Stimulated activated CD8-positive, alpha-beta memory T cell treated with anti-CD3 and anti-CD28 coated beads, Interleukin-4, amount 100 ng/mL, for 1 hour (primary cell): ENCODE data around the gene ADAMTSL4.
"Not testable (repeated sequence)": the region's sequence is repeated elsewhere in the genome, so short reads cannot be mapped to it uniquely, and the experiment has no call there.

Source experiments
- DNase-seq, 2 donors: peaks; one replicate each; pipeline ENCODE4 v3.0.0-alpha.2; 2020; ENCODE audit warnings: low read depth in 2 of 2, low spot score in 1 of 2

ADAMTSL4 gene

GRCh38 chr1:150555198-150555970 lies 6.2 kb downstream of the ADAMTSL4 start:
- DNase-seq: no peak

- no peak for DNase-seq
These were observed 7.0 kb downstream of the ADAMTSL4 start for GRCh38 chr1:150555971-150556865.

- no peak for DNase-seq
These were observed 7.9 kb downstream of the ADAMTSL4 start for GRCh38 chr1:150557065-150557600.

GRCh38 chr1:150557813-150558212 lies 8.6 kb downstream of the ADAMTSL4 start:
- no peak for DNase-seq

- no peak for DNase-seq
These were observed 9.1 kb downstream of the ADAMTSL4 start for GRCh38 chr1:150558303-150558704.

GRCh38 chr1:150558761-150559655 lies 9.8 kb downstream of the ADAMTSL4 start:
- no peak for DNase-seq

GRCh38 chr1:150559656-150560010 lies 10.4 kb downstream of the ADAMTSL4 start:
- no peak for DNase-seq

GRCh38 chr1:150560011-150560438 lies 10.8 kb downstream of the ADAMTSL4 start:
- DNase-seq: no peak

- peak; percentile 60 to 72 for DNase-seq
These were observed 11.5 kb downstream of the ADAMTSL4 start for GRCh38 chr1:150560576-150561253.

GRCh38 chr1:150561254-150561973 lies 12.2 kb downstream of the ADAMTSL4 start:
- DNase-seq: no peak

GRCh38 chr1:150561974-150562445 lies 12.8 kb downstream of the ADAMTSL4 start:
- peak; percentile 62 to 78 for DNase-seq

- DNase-seq: no peak
These were observed 13.5 kb downstream of the ADAMTSL4 start for GRCh38 chr1:150562446-150563339.

GRCh38 chr1:150563340-150564038 lies 14.3 kb downstream of the ADAMTSL4 start:
- no peak for DNase-seq

GRCh38 chr1:150564051-150564991 lies 15.1 kb downstream of the ADAMTSL4 start:
- no peak for DNase-seq

GRCh38 chr1:150565240-150565991 lies 16.2 kb downstream of the ADAMTSL4 start:
- not testable (repeated sequence) for DNase-seq
